ENCODE results near the gene RLBP1. TPM values are rescaled to one million over a fixed set of nuclear protein-coding genes. Genes with fewer than 3 reads are reported as not detected.

RLBP1 gene
- polyA plus RNA-seq, 1 donor from 2014 or later = 0.16 TPM

DNA sequence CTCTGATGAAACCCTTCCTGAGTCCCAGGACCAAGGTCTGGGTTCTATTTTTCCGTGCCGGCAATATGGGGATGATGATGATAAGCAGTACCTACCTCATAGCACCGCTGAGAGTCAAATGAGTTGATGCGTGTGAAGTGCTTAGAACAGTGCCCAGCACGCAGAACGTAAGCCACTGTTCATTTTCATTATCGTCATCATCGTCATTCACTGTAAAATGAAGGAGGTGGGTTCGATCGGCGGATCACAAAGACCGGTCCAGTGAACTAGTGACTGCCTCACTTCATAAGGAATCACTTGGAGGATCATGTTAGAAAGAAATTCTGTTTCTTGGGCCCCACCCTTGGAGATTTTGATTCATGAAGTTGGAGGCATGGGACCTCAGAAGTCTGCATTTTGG is 44.3 kb downstream of the RLBP1 start:
- Histone ChIP-seq H3K9me3 (ENCODE audit: low read length) (no peaks in the 10 kb centered on the region), H3K27me3 (ENCODE audit: insufficient read depth, low read depth, low read length) (no peaks in the 10 kb centered on the region), H3K79me2 (replicated peaks; ENCODE audit: insufficient read depth, low read length) (no peaks in the 10 kb centered on the region), H3K9ac (ENCODE audit: low read length) (no peak overlapping the region), H3K4me2 (ENCODE audit: low read length) (no peak overlapping the region), H3K9me2 (ENCODE audit: insufficient read depth, low read length) (no peaks in the 10 kb centered on the region), H3K4me3 (ENCODE audit: low read length) (no peak overlapping the region), H2AFZ (ENCODE audit: low read depth, low read length) (no peak overlapping the region), H3K36me3 (ENCODE audit: insufficient read depth, low read length) (peaks cover 10% of the 10 kb centered on the region), H3K27ac (ENCODE audit: low read length) (no peak overlapping the region), H3F3A (ENCODE audit: insufficient read depth, low read length, poor library complexity, severe bottlenecking) (no peaks in the 10 kb centered on the region), H4K20me1 (ENCODE audit: insufficient read depth) (no peaks in the 10 kb centered on the region)
- TF ChIP-seq TAF1 (IDR thresholded peaks at IDR 0.05; ENCODE audit: low read depth) (no peak), POLR2AphosphoS5 (IDR thresholded peaks at IDR 0.05) (no peak), MXI1 (conservative IDR thresholded peaks at IDR 0.05; ENCODE audit: poor library complexity, severe bottlenecking) (no peak), EZH2 (IDR thresholded peaks at IDR 0.05; ENCODE audit: borderline replicate concordance, insufficient read depth, low read length, poor library complexity, severe bottlenecking) (no peak), EP300 (conservative IDR thresholded peaks at IDR 0.05; ENCODE audit: poor library complexity, severe bottlenecking) (no peak), SMC3 (conservative IDR thresholded peaks at IDR 0.05; ENCODE audit: poor library complexity) (no peak)
- TF ChIP-seq, protein P1, sequence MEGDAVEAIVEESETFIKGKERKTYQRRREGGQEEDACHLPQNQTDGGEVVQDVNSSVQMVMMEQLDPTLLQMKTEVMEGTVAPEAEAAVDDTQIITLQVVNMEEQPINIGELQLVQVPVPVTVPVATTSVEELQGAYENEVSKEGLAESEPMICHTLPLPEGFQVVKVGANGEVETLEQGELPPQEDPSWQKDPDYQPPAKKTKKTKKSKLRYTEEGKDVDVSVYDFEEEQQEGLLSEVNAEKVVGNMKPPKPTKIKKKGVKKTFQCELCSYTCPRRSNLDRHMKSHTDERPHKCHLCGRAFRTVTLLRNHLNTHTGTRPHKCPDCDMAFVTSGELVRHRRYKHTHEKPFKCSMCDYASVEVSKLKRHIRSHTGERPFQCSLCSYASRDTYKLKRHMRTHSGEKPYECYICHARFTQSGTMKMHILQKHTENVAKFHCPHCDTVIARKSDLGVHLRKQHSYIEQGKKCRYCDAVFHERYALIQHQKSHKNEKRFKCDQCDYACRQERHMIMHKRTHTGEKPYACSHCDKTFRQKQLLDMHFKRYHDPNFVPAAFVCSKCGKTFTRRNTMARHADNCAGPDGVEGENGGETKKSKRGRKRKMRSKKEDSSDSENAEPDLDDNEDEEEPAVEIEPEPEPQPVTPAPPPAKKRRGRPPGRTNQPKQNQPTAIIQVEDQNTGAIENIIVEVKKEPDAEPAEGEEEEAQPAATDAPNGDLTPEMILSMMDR (IDR thresholded peaks at IDR 0.05; ENCODE audit: poor library complexity, severe bottlenecking) = no peak
- TF ChIP-seq, protein P2, sequence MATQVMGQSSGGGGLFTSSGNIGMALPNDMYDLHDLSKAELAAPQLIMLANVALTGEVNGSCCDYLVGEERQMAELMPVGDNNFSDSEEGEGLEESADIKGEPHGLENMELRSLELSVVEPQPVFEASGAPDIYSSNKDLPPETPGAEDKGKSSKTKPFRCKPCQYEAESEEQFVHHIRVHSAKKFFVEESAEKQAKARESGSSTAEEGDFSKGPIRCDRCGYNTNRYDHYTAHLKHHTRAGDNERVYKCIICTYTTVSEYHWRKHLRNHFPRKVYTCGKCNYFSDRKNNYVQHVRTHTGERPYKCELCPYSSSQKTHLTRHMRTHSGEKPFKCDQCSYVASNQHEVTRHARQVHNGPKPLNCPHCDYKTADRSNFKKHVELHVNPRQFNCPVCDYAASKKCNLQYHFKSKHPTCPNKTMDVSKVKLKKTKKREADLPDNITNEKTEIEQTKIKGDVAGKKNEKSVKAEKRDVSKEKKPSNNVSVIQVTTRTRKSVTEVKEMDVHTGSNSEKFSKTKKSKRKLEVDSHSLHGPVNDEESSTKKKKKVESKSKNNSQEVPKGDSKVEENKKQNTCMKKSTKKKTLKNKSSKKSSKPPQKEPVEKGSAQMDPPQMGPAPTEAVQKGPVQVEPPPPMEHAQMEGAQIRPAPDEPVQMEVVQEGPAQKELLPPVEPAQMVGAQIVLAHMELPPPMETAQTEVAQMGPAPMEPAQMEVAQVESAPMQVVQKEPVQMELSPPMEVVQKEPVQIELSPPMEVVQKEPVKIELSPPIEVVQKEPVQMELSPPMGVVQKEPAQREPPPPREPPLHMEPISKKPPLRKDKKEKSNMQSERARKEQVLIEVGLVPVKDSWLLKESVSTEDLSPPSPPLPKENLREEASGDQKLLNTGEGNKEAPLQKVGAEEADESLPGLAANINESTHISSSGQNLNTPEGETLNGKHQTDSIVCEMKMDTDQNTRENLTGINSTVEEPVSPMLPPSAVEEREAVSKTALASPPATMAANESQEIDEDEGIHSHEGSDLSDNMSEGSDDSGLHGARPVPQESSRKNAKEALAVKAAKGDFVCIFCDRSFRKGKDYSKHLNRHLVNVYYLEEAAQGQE (IDR thresholded peaks at IDR 0.05; ENCODE audit: borderline replicate concordance) = no peak

DNA sequence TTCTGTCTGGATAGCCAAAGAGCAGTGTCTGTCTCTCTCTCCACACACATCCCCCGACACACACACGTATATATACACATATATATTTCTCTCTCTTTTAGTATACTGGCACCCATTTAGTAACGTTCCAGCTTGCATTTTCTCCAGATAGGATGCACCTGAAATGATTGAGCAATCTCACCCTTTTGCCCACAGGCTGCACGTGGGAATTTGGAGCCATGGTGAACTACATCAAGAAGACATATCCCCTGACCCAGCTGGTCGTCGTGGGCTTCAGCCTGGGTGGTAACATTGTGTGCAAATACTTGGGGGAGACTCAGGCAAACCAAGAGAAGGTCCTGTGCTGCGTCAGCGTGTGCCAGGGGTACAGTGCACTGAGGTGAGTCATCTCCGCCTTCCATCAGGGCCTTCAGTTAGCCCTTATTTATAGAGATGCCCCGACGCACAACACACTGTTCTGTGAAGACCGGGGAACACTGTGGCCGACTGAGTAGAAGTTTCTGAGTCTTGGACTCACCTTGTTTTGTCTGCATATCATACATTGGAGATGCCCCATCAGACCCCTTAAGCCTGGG is 45.7 kb downstream of the RLBP1 start:
- H3K79me2 ChIP-seq (replicated peaks; ENCODE audit: insufficient read depth, low read length) = no peaks in the 10 kb centered on the region
- H4K20me1 ChIP-seq (ENCODE audit: insufficient read depth) = no peaks in the 10 kb centered on the region
- H3F3A ChIP-seq (ENCODE audit: insufficient read depth, low read length, poor library complexity, severe bottlenecking) = no peaks in the 10 kb centered on the region
- no peak overlapping the region for H3K4me2 ChIP-seq (ENCODE audit: low read length)
- H3K9me2 ChIP-seq (ENCODE audit: insufficient read depth, low read length) = no peaks in the 10 kb centered on the region
- no peak overlapping the region for H3K9ac ChIP-seq (ENCODE audit: low read length)
- H3K4me3 ChIP-seq (ENCODE audit: low read length) = no peak overlapping the region
- H3K9me3 ChIP-seq (ENCODE audit: low read length) = no peaks in the 10 kb centered on the region
- no peak for TF ChIP-seq MXI1 (conservative IDR thresholded peaks at IDR 0.05; ENCODE audit: poor library complexity, severe bottlenecking)
- TF ChIP-seq EZH2 (IDR thresholded peaks at IDR 0.05; ENCODE audit: borderline replicate concordance, insufficient read depth, low read length, poor library complexity, severe bottlenecking) = no peak
- TF ChIP-seq EP300 (conservative IDR thresholded peaks at IDR 0.05; ENCODE audit: poor library complexity, severe bottlenecking) = no peak
- TF ChIP-seq, protein P1 (IDR thresholded peaks at IDR 0.05; ENCODE audit: poor library complexity, severe bottlenecking) = no peak
- H2AFZ ChIP-seq (ENCODE audit: low read depth, low read length) = no peak overlapping the region
- H3K27ac ChIP-seq (ENCODE audit: low read length) = no peak overlapping the region
- no peaks in the 10 kb centered on the region for H3K27me3 ChIP-seq (ENCODE audit: insufficient read depth, low read depth, low read length)
- H3K36me3 ChIP-seq (ENCODE audit: insufficient read depth, low read length) = peaks cover 10% of the 10 kb centered on the region

Measured in neural cell (in vitro differentiated cells).